ENCODE data around the gene TUBA1C.

DNA sequence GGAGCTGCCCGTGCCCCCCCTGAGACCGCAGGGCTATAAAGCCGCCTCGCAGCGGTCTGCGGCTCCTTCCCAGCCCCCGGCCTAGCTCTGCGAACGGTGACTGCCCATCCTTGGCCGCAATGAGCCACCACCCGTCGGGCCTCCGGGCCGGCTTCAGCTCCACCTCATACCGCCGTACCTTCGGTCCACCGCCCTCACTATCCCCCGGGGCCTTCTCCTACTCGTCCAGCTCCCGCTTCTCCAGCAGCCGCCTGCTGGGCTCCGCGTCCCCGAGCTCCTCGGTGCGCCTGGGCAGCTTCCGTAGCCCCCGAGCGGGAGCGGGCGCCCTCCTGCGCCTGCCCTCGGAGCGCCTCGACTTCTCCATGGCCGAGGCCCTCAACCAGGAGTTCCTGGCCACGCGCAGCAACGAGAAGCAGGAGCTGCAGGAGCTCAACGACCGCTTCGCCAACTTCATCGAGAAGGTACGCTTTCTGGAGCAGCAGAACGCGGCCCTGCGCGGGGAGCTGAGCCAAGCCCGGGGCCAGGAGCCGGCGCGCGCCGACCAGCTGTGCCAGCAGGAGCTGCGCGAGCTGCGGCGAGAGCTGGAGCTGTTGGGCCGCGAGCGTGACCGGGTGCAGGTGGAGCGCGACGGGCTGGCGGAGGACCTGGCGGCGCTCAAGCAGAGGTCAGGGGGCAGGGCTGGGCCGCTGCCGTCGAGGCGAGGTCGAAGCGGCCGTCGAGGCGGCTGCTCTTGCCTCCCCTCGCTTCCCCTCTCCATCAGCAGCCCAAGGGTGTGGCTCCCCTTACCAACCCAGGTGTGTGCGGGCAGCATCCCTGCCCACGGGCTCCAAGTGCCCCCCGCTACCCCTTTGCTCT, 30.4 kb downstream of the TUBA1C start, which contains the start of gene PRPH:
- no peak for TF ChIP-seq RFX5 (IDR thresholded peaks at IDR 0.05; ENCODE audit: low read depth, low read length)
- TF ChIP-seq, protein P1, sequence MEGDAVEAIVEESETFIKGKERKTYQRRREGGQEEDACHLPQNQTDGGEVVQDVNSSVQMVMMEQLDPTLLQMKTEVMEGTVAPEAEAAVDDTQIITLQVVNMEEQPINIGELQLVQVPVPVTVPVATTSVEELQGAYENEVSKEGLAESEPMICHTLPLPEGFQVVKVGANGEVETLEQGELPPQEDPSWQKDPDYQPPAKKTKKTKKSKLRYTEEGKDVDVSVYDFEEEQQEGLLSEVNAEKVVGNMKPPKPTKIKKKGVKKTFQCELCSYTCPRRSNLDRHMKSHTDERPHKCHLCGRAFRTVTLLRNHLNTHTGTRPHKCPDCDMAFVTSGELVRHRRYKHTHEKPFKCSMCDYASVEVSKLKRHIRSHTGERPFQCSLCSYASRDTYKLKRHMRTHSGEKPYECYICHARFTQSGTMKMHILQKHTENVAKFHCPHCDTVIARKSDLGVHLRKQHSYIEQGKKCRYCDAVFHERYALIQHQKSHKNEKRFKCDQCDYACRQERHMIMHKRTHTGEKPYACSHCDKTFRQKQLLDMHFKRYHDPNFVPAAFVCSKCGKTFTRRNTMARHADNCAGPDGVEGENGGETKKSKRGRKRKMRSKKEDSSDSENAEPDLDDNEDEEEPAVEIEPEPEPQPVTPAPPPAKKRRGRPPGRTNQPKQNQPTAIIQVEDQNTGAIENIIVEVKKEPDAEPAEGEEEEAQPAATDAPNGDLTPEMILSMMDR (conservative IDR thresholded peaks at IDR 0.05; ENCODE audit: low read depth, low read length) = no peak
- no peak for TF ChIP-seq RAD21 (IDR thresholded peaks at IDR 0.05; ENCODE audit: low read length)

All from IMR-90 (cell line).